Activated CD8-positive, alpha-beta T cell treated with anti-CD3 and anti-CD28 coated beads for 36 hours (primary cell): Measurements from ENCODE around the gene NMNAT3. TPM values are rescaled to one million over a fixed set of nuclear protein-coding genes. Genes with fewer than 3 reads are reported as not detected.

Experiments
- ATAC-seq: fragments of 200-7000 bp; cut with Tn5 transposase; one replicate; pipeline ENCODE4 v1.10.0; 2021; ENCODE audit warnings: mild to moderate bottlenecking, moderate library complexity
- CTCF ChIA-PET: fragments of 350-600 bp; sonication (Branson Sonifier 250); formaldehyde crosslinking; loops from one replicate; lab custom pipeline; 2021; ENCODE audit warnings: antibody characterized with exemption; lab: Charles Lee
- POLR2A ChIA-PET: fragments of 350-600 bp; sonication (Branson Sonifier 250); formaldehyde crosslinking; loops from one replicate; lab custom pipeline; 2021; ENCODE audit warnings: antibody characterized with exemption; lab: Charles Lee
- DNase-seq: peaks from one replicate; pipeline ENCODE4 v3.0.0-alpha.2; 2020
- H3K27ac Mint-ChIP-seq: one replicate; pipeline ENCODE4 v1.8.0; 2021; ENCODE audit warnings: mild to moderate bottlenecking, mixed read lengths
- H3K27me3 Mint-ChIP-seq: one replicate; pipeline ENCODE4 v1.8.0; 2021; ENCODE audit warnings: mixed read lengths
- H3K36me3 Mint-ChIP-seq: one replicate; pipeline ENCODE4 v1.8.0; 2021; ENCODE audit warnings: low read depth, mixed read lengths
- H3K4me1 Mint-ChIP-seq: one replicate; pipeline ENCODE4 v1.8.0; 2021; ENCODE audit warnings: low read depth, mixed read lengths
- H3K4me3 Mint-ChIP-seq: one replicate; pipeline ENCODE4 v1.8.0; 2021; ENCODE audit warnings: mild to moderate bottlenecking, moderate library complexity, mixed read lengths
- H3K9me3 Mint-ChIP-seq: one replicate; pipeline ENCODE4 v1.8.0; 2021; ENCODE audit warnings: mixed read lengths
- intact Hi-C: fragments of 100-400 bp; cut with micrococcal nuclease; formaldehyde crosslinking; loops from one replicate; pipeline ENCODE4 v1.10.0; 2022
- total RNA-seq, 2 experiments: library from RNA; stranded (reverse); gene quantifications; one replicate each; pipeline ENCODE4 v1.2.3, GENCODE V29; 2021
- TF ChIP-seq, protein P1 (sequence below): fragments of 200-600 bp; IDR thresholded peaks from one replicate; pipeline ENCODE4 v1.8.0; 2022; ENCODE audit warnings: antibody characterized with exemption, mild to moderate bottlenecking

NMNAT3 gene
- total RNA-seq, 2 experiments from 2014 or later = 4.3 to 4.5 TPM

GRCh38 chr3:139526146-139526545 is 151.6 kb downstream of the NMNAT3 start:
- Mint-ChIP-seq H3K4me1 (no peaks in the 10 kb centered on the region), H3K9me3 (no peaks in the 10 kb centered on the region), H3K27ac (no peak overlapping the region), H3K27me3 (no peaks in the 10 kb centered on the region), H3K36me3 (no peaks in the 10 kb centered on the region), H3K4me3 (no peak overlapping the region)
- DNase-seq (no peak), ATAC-seq (no peak)
- intact Hi-C loops = no loop called here
- ChIA-PET POLR2A (no interaction called here), CTCF (no interaction called here)
- TF ChIP-seq, protein P1, sequence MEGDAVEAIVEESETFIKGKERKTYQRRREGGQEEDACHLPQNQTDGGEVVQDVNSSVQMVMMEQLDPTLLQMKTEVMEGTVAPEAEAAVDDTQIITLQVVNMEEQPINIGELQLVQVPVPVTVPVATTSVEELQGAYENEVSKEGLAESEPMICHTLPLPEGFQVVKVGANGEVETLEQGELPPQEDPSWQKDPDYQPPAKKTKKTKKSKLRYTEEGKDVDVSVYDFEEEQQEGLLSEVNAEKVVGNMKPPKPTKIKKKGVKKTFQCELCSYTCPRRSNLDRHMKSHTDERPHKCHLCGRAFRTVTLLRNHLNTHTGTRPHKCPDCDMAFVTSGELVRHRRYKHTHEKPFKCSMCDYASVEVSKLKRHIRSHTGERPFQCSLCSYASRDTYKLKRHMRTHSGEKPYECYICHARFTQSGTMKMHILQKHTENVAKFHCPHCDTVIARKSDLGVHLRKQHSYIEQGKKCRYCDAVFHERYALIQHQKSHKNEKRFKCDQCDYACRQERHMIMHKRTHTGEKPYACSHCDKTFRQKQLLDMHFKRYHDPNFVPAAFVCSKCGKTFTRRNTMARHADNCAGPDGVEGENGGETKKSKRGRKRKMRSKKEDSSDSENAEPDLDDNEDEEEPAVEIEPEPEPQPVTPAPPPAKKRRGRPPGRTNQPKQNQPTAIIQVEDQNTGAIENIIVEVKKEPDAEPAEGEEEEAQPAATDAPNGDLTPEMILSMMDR = no peak

DNA sequence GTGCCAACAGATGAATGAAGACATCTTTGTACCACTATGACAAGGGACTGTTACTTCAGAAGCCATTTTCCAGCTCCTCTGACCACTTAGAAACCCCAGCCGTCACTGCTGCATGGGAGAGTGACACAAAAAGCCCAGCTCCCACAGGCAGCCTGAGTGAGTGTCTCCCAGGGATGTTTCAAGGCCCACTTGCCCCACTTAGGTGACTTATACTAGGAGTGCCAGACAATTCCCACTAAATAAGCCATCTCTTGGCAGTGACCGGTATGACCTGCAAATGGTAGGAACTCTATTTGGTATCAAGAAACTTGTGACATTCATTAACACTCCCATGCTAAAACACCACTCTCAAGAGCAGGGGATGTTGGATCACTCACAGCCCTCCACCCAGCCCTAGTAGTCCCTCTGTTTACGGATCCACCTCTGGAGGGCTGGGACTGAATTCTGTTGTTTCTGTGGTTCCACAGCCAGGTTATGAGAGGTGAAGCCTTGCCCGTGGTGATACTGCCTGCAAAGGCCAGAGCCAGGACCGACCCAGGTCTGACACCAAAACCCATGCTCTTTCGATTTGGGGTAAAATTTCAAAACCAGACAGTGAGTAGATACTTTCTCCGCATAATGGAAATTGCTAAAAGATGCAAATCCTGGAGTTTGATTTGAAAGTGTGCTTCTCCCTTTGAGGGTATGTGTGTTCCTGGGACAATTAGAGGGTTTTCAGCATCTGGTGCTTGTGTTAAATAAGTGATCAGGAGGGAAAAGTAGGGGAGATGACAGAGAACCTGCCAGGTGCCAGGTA is 152.7 kb downstream of the NMNAT3 start:
- H3K36me3 Mint-ChIP-seq = no peaks in the 10 kb centered on the region
- H3K4me3 Mint-ChIP-seq = no peak overlapping the region
- ATAC-seq (no peak), DNase-seq (no peak)
- H3K27ac Mint-ChIP-seq = no peak overlapping the region
- intact Hi-C loops = no loop called here
- TF ChIP-seq, protein P1 = no peak
- no peaks in the 10 kb centered on the region for H3K4me1 Mint-ChIP-seq
- no peaks in the 10 kb centered on the region for H3K27me3 Mint-ChIP-seq
- no peaks in the 10 kb centered on the region for H3K9me3 Mint-ChIP-seq
- ChIA-PET CTCF (no interaction called here), POLR2A (no interaction called here)

DNA sequence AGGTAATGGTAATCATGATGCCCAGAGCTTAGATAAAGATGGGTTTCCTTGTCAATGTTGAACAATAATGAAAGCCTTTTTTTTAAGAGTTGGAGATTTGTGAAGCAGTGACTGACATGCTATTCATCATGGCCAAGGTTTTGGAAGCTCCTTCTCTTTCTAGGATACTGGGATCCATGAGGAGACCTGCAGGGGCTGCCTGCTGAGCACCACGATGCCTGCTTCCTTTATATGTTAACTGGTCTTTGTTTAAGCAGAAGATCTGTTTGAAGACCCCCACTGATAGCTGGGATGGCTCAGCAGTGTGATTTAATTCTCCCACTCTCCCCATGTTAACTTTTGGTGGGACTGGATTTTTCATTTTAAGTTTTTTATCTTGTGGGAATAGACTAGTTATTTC is 154.1 kb downstream of the NMNAT3 start:
- intact Hi-C loops = no loop called here
- ChIA-PET POLR2A (no interaction called here), CTCF (no interaction called here)
- DNase-seq = no peak
- H3K4me1 Mint-ChIP-seq = no peaks in the 10 kb centered on the region
- H3K9me3 Mint-ChIP-seq = no peaks in the 10 kb centered on the region
- no peaks in the 10 kb centered on the region for H3K27me3 Mint-ChIP-seq
- H3K36me3 Mint-ChIP-seq = no peaks in the 10 kb centered on the region
- no peak for ATAC-seq
- TF ChIP-seq, protein P1 = no peak
- H3K4me3 Mint-ChIP-seq = no peak overlapping the region
- H3K27ac Mint-ChIP-seq = no peak overlapping the region

- POLR2A ChIA-PET = no interaction called here
- no peak overlapping the region for H3K4me3 Mint-ChIP-seq
- no peak overlapping the region for H3K27ac Mint-ChIP-seq
- CTCF ChIA-PET = no interaction called here
- no peaks in the 10 kb centered on the region for H3K27me3 Mint-ChIP-seq
- ATAC-seq = no peak
- no peaks in the 10 kb centered on the region for H3K9me3 Mint-ChIP-seq
- DNase-seq = no peak
- intact Hi-C loops = no loop called here
- H3K4me1 Mint-ChIP-seq = no peaks in the 10 kb centered on the region
- no peaks in the 10 kb centered on the region for H3K36me3 Mint-ChIP-seq
- TF ChIP-seq, protein P1 = no peak
Observed at GRCh38 chr3:139523166-139523565, 154.6 kb downstream of the NMNAT3 start.

GRCh38 chr3:139522421-139522820 is 155.4 kb downstream of the NMNAT3 start:
- intact Hi-C loops = no loop called here
- no peaks in the 10 kb centered on the region for H3K36me3 Mint-ChIP-seq
- TF ChIP-seq, protein P1 = no peak
- POLR2A ChIA-PET = no interaction called here
- no peak overlapping the region for H3K27ac Mint-ChIP-seq
- no peak for DNase-seq
- no peak overlapping the region for H3K4me3 Mint-ChIP-seq
- H3K27me3 Mint-ChIP-seq = no peaks in the 10 kb centered on the region
- no peak for ATAC-seq
- CTCF ChIA-PET = interaction anchor here (1.7 kb wide), 1 partner anchor 47 kb away, joined by 4 read pairs; the partner anchor contains the start of gene RBP2
- no peaks in the 10 kb centered on the region for H3K9me3 Mint-ChIP-seq
- H3K4me1 Mint-ChIP-seq = no peaks in the 10 kb centered on the region
